GM12878 (cell line): ENCODE measurements around the gene OR11G2.
"Not testable (repeated sequence)": the region's sequence is repeated elsewhere in the genome, so short reads cannot be mapped to it uniquely, and the experiment has no call there.

Source experiments
- BCL11A ChIP-seq: IDR thresholded peaks from 2 replicates; pipeline ENCODE4 v1.6.1; 2011; ENCODE audit warnings: low read depth, low read length
- CTCF ChIP-seq, 3 experiments: IDR thresholded peaks in 2 of 3; conservative IDR thresholded peaks in 1 of 3; 2 replicates each; pipeline ENCODE4 v1.5.1; 2011; ENCODE audit warnings: low read depth in 3 of 3, low read length in 3 of 3, mild to moderate bottlenecking in 3 of 3, control low read depth in 2 of 3, moderate library complexity in 2 of 3, inconsistent platforms in 1 of 3, mixed read lengths in 1 of 3; ENCODE audit not compliant: control insufficient read depth in 2 of 3, insufficient read depth in 1 of 3; ENCODE audit errors: extremely low read depth in 1 of 3
- EP300 ChIP-seq, 2 experiments: fragments of 150-350 bp in 1 of 2; IDR thresholded peaks; 2 replicates each; pipeline ENCODE4 v1.6.1; 2011 to 2012; ENCODE audit warnings: low read depth in 2 of 2, low read length in 2 of 2, borderline replicate concordance in 1 of 2, improper control_type of control experiment in 1 of 2, inconsistent platforms in 1 of 2; ENCODE audit not compliant: control insufficient read depth in 1 of 2
- FOXK2 ChIP-seq: fragments of 450-650 bp; IDR thresholded peaks from 2 replicates; pipeline ENCODE4 v1.6.1; 2017; ENCODE audit warnings: mild to moderate bottlenecking, moderate library complexity
- POLR2A ChIP-seq: IDR thresholded peaks from 2 replicates; pipeline ENCODE4 v1.6.1; 2011; ENCODE audit warnings: low read depth, mild to moderate bottlenecking, low read length
- POLR2AphosphoS5 ChIP-seq: IDR thresholded peaks from 2 replicates; pipeline ENCODE4 v1.6.1; 2011; ENCODE audit warnings: mild to moderate bottlenecking, low read length, inconsistent platforms
- SPI1 ChIP-seq: IDR thresholded peaks from 2 replicates; pipeline ENCODE4 v1.6.1; 2011; ENCODE audit warnings: low read depth, mild to moderate bottlenecking, low read length, moderate library complexity, borderline replicate concordance; ENCODE audit not compliant: insufficient read depth
- TAF1 ChIP-seq: IDR thresholded peaks from 2 replicates; pipeline ENCODE4 v1.6.1; 2011; ENCODE audit warnings: mild to moderate bottlenecking, low read depth, low read length, borderline replicate concordance
- YY1 ChIP-seq: IDR thresholded peaks from 2 replicates; pipeline ENCODE4 v1.6.1; 2011; ENCODE audit warnings: low read depth, mild to moderate bottlenecking, low read length
- ZNF24 ChIP-seq: fragments of 450-650 bp; IDR thresholded peaks from 2 replicates; pipeline ENCODE4 v1.6.1; 2017; ENCODE audit warnings: antibody characterized with exemption, mild to moderate bottlenecking
- ZNF384 ChIP-seq: IDR thresholded peaks from 2 replicates; pipeline ENCODE4 v1.6.1; 2012; ENCODE audit warnings: low read depth, mild to moderate bottlenecking, low read length, improper control_type of control experiment, borderline replicate concordance
- TF ChIP-seq, protein P1 (sequence below): IDR thresholded peaks from 2 replicates; pipeline ENCODE4 v1.6.1; 2012; ENCODE audit warnings: low read length, inconsistent platforms
- TF ChIP-seq, protein P2 (sequence below): fragments of 450-650 bp; IDR thresholded peaks from 2 replicates; pipeline ENCODE4 v1.6.1; 2017; ENCODE audit warnings: mild to moderate bottlenecking

- TF ChIP-seq ZNF24; POLR2A; EP300 (IDR thresholded peaks at IDR 0.05; ENCODE audit: borderline replicate concordance in 1 of 2, control insufficient read depth in 1 of 2, low read depth in 2 of 2, low read length in 2 of 2); SPI1; POLR2AphosphoS5; CTCF (IDR thresholded peaks at IDR 0.05 in 2 of 3, conservative IDR thresholded peaks at IDR 0.05 in 1 of 3; ENCODE audit: control insufficient read depth in 2 of 3, extremely low read depth in 1 of 3, insufficient read depth in 1 of 3, low read depth in 3 of 3, low read length in 3 of 3); TAF1; FOXK2; BCL11A; YY1; ZNF384: not testable (repeated sequence)
- TF ChIP-seq, protein P1, sequence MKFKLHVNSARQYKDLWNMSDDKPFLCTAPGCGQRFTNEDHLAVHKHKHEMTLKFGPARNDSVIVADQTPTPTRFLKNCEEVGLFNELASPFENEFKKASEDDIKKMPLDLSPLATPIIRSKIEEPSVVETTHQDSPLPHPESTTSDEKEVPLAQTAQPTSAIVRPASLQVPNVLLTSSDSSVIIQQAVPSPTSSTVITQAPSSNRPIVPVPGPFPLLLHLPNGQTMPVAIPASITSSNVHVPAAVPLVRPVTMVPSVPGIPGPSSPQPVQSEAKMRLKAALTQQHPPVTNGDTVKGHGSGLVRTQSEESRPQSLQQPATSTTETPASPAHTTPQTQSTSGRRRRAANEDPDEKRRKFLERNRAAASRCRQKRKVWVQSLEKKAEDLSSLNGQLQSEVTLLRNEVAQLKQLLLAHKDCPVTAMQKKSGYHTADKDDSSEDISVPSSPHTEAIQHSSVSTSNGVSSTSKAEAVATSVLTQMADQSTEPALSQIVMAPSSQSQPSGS = not testable (repeated sequence)
- TF ChIP-seq, protein P2, sequence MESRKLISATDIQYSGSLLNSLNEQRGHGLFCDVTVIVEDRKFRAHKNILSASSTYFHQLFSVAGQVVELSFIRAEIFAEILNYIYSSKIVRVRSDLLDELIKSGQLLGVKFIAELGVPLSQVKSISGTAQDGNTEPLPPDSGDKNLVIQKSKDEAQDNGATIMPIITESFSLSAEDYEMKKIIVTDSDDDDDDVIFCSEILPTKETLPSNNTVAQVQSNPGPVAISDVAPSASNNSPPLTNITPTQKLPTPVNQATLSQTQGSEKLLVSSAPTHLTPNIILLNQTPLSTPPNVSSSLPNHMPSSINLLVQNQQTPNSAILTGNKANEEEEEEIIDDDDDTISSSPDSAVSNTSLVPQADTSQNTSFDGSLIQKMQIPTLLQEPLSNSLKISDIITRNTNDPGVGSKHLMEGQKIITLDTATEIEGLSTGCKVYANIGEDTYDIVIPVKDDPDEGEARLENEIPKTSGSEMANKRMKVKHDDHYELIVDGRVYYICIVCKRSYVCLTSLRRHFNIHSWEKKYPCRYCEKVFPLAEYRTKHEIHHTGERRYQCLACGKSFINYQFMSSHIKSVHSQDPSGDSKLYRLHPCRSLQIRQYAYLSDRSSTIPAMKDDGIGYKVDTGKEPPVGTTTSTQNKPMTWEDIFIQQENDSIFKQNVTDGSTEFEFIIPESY = not testable (repeated sequence)
Observed at GRCh38 chr14:20235415-20235814, 44.7 kb downstream of the OR11G2 start.
